Skeletal muscle satellite cell (primary cell): ENCODE measurements around the gene PRDM11.

Source experiments
- H3K27me3 ChIP-seq: 2 replicates; pipeline ENCODE4 v1.7.0; 2013; ENCODE audit warnings: low read length; ENCODE audit not compliant: control insufficient read depth, insufficient read depth
- H3K36me3 ChIP-seq: 2 replicates; pipeline ENCODE4 v1.7.0; 2013; ENCODE audit warnings: mild to moderate bottlenecking, control low read depth, low read length; ENCODE audit not compliant: insufficient read depth
- H3K4me1 ChIP-seq: 2 replicates; pipeline ENCODE4 v1.7.0; 2013; ENCODE audit warnings: low read length; ENCODE audit not compliant: control insufficient read depth, insufficient read depth
- H3K4me2 ChIP-seq: 2 replicates; pipeline ENCODE4 v1.7.0; 2013; ENCODE audit warnings: mild to moderate bottlenecking, low read length
- H3K4me3 ChIP-seq: 2 replicates; pipeline ENCODE4 v1.7.0; 2013; ENCODE audit warnings: low read length
- H3K9ac ChIP-seq: 2 replicates; pipeline ENCODE4 v1.7.0; 2013; ENCODE audit warnings: mild to moderate bottlenecking, low read depth, low read length, moderate library complexity
- H3K9me3 ChIP-seq: replicated peaks from 2 replicates; pipeline ENCODE4 v1.7.0; 2013; ENCODE audit warnings: mild to moderate bottlenecking, control low read depth, low read length

The PRDM11 gene

DNA sequence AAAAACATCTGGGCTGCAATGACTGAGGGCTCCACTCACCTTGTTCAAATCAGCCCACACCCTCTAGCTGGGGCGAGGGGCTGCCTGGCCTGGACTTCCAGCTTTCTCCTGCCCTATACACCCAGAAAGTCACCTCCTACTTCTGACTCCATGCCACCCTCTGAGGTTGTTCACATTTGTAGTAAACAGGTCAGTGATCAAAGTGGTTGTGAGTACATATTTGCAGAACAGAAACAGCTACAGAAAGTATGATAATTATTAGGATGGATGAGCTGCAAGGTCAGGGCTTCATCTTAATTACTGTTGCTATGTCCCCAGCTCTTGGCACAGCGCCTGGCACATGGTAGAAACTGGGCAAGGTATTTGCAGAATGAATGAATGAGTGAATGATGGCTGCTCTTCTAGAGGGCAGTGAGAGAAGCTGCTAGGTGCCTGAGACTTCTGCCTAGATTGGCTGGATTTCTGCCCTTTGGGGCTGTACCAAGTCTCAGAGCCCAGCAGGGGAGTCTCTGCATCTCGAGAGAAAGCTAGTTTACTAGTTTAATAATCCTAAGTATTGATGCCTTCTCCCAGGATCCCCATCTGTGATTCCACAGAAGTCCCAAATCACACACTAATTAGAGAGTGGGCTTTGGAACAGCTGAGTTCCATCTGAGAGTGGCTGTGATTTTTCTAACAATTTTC is 103.7 kb downstream of the PRDM11 start:
- Histone ChIP-seq H3K27me3 (peaks cover 36% of the 10 kb centered on the region), H3K4me1 (peaks cover 10% of the 10 kb centered on the region), H3K9ac (no peak overlapping the region), H3K4me2 (no peak overlapping the region), H3K36me3 (no peaks in the 10 kb centered on the region), H3K4me3 (no peak overlapping the region), H3K9me3 (no peaks in the 10 kb centered on the region)

DNA sequence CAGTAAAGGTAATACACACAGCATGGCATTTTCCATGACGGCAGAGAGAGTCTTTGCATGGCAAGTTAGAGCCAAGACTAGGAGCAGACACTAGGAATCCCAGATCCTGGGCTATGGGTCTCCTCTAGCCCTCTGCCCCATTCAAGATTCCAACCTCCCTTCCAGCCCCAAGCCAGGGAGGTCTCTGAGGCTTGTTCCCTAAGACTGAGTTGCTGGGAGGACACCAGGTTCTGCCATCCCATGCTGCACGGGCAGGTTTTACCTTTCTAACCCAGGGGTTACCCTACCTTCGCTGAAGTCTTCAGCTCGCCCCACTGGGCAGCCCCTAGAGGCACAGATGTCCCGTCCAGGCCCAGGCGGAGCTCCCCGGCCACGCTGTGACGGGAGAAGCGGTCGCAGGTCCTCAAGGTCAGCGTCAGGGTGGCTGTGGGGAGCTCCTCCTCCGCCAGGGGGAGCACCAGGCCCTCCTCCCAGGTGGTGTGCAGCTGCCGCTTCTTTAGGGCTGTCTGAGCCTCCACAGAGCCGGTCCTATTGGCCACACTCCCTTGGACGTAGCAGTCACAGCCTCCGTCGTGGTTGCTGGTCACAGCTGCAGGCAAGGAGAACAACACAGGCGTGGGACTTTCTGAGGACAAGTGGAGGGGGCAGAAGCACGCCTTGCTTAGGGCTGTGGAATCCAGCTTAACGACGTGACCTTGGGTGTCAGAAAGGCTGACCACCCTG is 105.9 kb downstream of the PRDM11 start:
- Histone ChIP-seq H3K27me3 (peaks cover 24% of the 10 kb centered on the region), H3K4me2 (peak overlapping the region; percentile 24), H3K9ac (no peak overlapping the region), H3K9me3 (no peaks in the 10 kb centered on the region), H3K4me3 (no peak overlapping the region), H3K4me1 (peaks cover 10% of the 10 kb centered on the region), H3K36me3 (no peaks in the 10 kb centered on the region)

DNA sequence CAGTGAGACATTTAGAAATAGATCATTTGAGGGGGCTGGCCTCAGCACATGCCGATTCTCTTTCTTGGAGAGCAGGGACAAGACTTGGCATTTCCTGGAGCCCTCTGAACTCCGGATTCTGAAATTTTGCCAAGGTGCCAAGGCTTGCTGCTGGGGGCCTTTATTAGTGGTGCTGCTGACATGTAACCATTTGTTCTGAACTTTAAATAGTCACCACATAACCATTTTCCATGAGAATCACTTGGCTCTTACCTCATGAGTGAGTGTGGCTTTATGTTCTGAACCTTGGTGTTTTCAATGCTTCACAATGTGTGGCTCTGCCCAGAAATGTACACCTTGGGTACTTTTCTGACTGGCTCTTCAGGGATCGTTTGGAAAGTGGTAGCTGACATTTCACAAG is 106.4 kb downstream of the PRDM11 start:
- Histone ChIP-seq H3K36me3 (no peaks in the 10 kb centered on the region), H3K9ac (no peak overlapping the region), H3K4me2 (peak overlapping the region; percentile 24), H3K4me1 (peaks cover 10% of the 10 kb centered on the region), H3K9me3 (no peaks in the 10 kb centered on the region), H3K4me3 (no peak overlapping the region), H3K27me3 (peaks cover 20% of the 10 kb centered on the region)

DNA sequence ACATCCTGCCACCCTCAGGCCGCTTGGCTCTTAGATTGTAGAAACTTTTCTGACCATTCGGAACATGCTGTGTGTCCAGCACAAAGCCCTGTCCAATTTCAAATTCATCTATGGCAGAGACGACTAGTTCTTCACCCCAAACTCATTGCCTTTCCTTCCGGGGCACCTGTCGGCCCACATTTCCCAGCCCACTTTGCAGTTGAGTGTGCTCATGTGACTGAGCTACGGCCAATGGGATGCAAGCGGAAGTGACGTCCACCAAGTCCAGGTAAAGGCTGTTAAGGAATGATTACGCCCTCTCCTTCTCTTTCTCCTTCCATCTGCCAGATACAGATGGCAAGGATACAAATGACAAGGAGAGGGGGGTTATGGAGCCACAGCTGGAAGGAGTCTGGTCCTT is 107.2 kb downstream of the PRDM11 start:
- Histone ChIP-seq H3K27me3 (peaks cover 12% of the 10 kb centered on the region), H3K9ac (no peak overlapping the region), H3K4me3 (no peak overlapping the region)

DNA sequence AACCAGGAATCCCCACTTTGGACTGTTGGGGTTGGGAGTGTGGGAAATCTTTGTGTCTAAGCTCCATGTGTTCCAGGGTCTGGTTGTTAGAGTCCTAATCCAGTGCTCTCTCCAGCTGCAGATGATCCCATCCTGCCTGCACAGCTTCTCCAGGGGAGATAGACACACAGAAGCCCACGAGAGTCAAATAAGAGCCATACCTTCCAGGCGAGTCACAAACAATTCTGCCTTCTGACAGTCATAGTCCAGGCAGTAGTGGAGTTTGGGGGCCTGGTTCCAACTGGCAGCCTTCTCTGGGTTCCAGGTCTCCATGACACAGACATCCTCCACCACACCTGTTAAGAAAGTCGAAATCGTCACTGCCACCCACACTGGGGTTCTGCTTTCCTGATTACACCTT is 107.6 kb downstream of the PRDM11 start:
- peaks cover 12% of the 10 kb centered on the region for H3K4me1 ChIP-seq
- peaks cover 11% of the 10 kb centered on the region for H3K27me3 ChIP-seq
- no peaks in the 10 kb centered on the region for H3K36me3 ChIP-seq
- no peak overlapping the region for H3K9ac ChIP-seq
- no peak overlapping the region for H3K4me2 ChIP-seq
- H3K4me3 ChIP-seq: no peak overlapping the region
- no peaks in the 10 kb centered on the region for H3K9me3 ChIP-seq

More for the DNA sequence above, 107.2 kb downstream of the PRDM11 start:
- no peak overlapping the region for H3K4me2 ChIP-seq
- H3K9me3 ChIP-seq: no peaks in the 10 kb centered on the region
- no peaks in the 10 kb centered on the region for H3K36me3 ChIP-seq
- peaks cover 10% of the 10 kb centered on the region for H3K4me1 ChIP-seq

DNA sequence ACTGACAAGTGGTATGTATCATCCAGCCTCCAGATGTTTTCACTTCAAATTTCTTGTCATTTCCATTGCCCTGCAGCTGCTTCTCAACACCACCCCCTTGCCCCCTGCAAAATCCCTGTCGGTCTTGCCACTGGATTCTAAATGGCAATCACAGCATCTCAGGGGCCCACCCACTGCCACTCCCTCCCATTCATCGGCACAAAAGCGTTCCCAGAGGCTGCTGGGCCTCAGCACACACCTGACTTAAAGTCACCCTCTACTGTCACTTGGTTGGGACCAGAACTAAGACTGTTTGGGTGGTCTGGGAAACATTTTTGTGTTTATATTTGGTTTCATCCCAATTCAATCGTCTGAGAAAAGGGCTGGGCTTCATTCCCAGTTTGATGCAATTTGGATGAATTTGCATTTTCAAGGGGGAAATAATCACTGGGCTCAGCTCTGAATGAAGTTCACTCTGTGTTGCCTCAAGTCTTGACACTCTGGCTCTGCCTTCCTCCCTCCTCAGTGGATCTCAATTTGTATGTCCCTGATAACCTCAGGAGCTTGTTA is 112.6 kb downstream of the PRDM11 start:
- H3K36me3 ChIP-seq: no peaks in the 10 kb centered on the region
- no peak overlapping the region for H3K4me2 ChIP-seq
- H3K9ac ChIP-seq: no peak overlapping the region
- H3K4me1 ChIP-seq: peaks cover 23% of the 10 kb centered on the region
- no peak overlapping the region for H3K4me3 ChIP-seq
- peaks cover 3% of the 10 kb centered on the region for H3K27me3 ChIP-seq
- no peaks in the 10 kb centered on the region for H3K9me3 ChIP-seq

DNA sequence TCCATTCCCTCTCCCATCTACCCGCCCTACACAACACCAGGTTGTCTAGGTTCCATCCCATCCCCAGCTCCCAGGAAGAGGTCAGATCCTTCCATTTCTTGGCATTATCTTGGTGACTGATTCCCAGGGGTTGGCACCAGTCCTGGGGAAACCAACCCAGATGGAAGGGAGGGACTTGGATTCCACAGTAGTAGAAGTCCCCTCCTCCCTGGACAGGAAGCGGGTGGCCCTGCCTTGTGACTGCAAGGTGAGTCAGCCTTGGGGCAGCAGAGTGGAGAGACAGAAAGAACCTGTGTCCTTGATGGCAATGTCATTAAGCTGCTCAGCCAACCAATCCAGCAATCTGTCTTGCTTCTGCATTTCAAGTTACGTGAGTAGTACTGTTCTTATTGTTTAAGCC is 113.2 kb downstream of the PRDM11 start:
- Histone ChIP-seq H3K27me3 (no peaks in the 10 kb centered on the region), H3K4me3 (no peak overlapping the region), H3K4me2 (no peak overlapping the region), H3K36me3 (no peaks in the 10 kb centered on the region), H3K9me3 (peaks cover 3% of the 10 kb centered on the region), H3K4me1 (peaks cover 28% of the 10 kb centered on the region), H3K9ac (no peak overlapping the region)

DNA sequence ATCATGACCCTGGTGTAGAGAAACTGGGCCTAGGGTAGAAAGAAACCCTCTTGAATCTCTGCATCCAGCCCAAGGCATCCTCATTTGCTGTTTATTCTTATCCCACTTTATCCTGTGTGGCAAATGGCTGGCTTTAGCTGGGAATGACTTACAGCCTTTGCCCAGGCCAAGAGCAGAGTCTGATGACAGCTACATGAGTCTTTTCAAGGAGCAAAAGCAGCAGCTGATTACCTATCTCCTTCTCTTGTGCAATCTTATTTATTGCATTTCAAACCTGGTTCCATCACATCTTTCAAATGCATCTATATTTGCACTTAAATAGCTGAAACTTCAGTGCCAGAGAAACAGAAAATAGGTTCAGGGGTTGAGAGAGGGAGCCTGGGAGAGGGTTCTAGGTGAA is 113.6 kb downstream of the PRDM11 start:
- no peak overlapping the region for H3K9ac ChIP-seq

DNA sequence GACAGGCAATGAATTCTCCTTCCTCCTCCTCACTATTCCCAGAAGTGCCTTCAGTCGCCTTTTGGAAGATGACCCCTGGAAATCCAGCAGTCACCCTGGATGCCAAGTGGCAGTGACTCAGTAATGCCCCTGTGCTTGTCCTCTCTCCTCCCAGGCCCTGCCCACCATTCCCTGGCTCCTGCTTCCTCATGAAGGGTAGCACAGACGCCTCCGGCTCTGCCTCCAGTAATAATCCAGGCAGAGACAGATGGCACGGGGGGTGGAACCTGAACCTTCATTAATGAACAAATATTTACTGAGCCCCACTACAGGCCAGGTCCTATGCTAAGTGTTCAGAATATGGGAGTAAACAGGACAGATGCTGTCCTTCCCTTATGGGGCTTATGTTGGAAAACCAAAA is 116.5 kb downstream of the PRDM11 start:
- H3K9me3 ChIP-seq: peaks cover 3% of the 10 kb centered on the region
- peaks cover 46% of the 10 kb centered on the region for H3K4me1 ChIP-seq
- H3K4me2 ChIP-seq: no peak overlapping the region
- H3K4me3 ChIP-seq: no peak overlapping the region
- no peak overlapping the region for H3K9ac ChIP-seq
- no peaks in the 10 kb centered on the region for H3K36me3 ChIP-seq
- H3K27me3 ChIP-seq: no peaks in the 10 kb centered on the region

More for the DNA sequence above, 113.6 kb downstream of the PRDM11 start:
- peaks cover 3% of the 10 kb centered on the region for H3K9me3 ChIP-seq
- no peak overlapping the region for H3K4me2 ChIP-seq
- H3K4me3 ChIP-seq: no peak overlapping the region
- no peaks in the 10 kb centered on the region for H3K27me3 ChIP-seq
- peaks cover 32% of the 10 kb centered on the region for H3K4me1 ChIP-seq
- H3K36me3 ChIP-seq: no peaks in the 10 kb centered on the region

DNA sequence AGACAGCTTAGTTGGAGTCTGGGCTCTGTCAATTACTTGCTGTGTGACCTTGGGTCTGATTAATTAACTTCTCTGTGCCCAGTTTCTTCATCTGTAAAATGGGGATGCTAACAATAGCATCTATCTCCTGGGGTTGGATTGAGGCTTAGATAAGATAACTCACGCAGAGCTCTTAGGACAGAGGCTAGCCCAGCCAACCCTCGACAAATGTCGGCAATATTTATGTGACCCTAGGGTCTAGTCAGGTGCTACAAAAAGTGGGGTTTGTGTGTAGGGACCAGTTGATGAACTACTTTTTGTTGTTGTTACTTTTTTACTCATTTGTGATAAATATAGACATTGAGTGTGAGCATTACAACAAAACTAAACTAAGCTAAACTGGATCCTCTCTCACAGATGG is 117.3 kb downstream of the PRDM11 start:
- no peak overlapping the region for H3K9ac ChIP-seq
- no peak overlapping the region for H3K4me3 ChIP-seq
- peaks cover 3% of the 10 kb centered on the region for H3K9me3 ChIP-seq
- no peak overlapping the region for H3K4me2 ChIP-seq
- H3K4me1 ChIP-seq: peaks cover 46% of the 10 kb centered on the region
- H3K36me3 ChIP-seq: no peaks in the 10 kb centered on the region
- H3K27me3 ChIP-seq: peaks cover 4% of the 10 kb centered on the region

DNA sequence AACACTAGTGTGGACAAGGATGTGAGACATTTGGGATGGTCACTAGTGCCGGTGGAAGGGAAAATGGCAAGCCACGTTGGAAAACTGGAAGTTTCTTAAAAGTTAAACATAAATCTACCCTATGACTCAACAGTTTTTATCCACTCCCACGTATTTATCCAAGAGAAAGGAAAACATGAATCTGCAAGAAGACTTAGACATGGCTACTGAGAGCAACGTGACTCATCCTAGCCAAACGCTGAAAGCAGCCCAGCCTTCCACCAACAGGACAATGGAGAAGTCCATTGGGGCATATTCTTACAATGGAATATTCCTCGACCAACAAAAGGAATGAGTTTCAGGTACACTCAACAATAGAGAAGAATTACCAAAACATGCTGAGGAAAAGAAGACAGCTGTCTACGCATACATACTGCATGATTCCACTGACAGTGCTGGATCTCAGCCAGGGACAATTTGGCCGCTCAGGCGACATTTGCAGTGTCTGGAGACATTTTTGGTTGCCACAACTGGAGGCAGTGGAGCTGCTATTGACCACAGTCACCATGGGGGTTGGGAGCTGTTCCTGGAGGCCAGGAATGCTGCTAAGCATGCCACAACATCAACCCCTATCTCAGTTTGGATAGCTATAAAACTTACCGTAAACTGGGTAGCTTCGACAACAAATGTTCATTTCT is 118.5 kb downstream of the PRDM11 start:
- peak overlapping the region; percentile 38 for H3K4me3 ChIP-seq
- H3K4me2 ChIP-seq: peak overlapping the region; percentile 67
- H3K27me3 ChIP-seq: peaks cover 12% of the 10 kb centered on the region
- H3K9me3 ChIP-seq: peaks cover 3% of the 10 kb centered on the region
- H3K4me1 ChIP-seq: peaks cover 35% of the 10 kb centered on the region
- no peaks in the 10 kb centered on the region for H3K36me3 ChIP-seq
- H3K9ac ChIP-seq: no peak overlapping the region
